Suprapubic skin (tissue), 3 donors: Measurements from ENCODE around the gene C1orf35.

Experiments used
- POLR2A ChIP-seq, 2 donors: fragments of 450-650 bp; IDR thresholded peaks; one replicate each; pipeline ENCODE4 v1.6.1; 2017; ENCODE audit warnings: antibody characterized with exemption in 2 of 2, mild to moderate bottlenecking in 2 of 2, moderate library complexity in 2 of 2
- TF ChIP-seq, protein P1 (sequence below), 2 donors: fragments of 200-600 bp in 1 of 2; fragments of 450-650 bp in 1 of 2; sonication (generic) in 1 of 2; IDR thresholded peaks; one replicate each; pipeline ENCODE4 v1.5.1; 2016 to 2019; ENCODE audit warnings: antibody characterized with exemption in 2 of 2, mild to moderate bottlenecking in 1 of 2, moderate library complexity in 1 of 2

- no peak for TF ChIP-seq POLR2A (IDR thresholded peaks at IDR 0.05)
- TF ChIP-seq, protein P1, sequence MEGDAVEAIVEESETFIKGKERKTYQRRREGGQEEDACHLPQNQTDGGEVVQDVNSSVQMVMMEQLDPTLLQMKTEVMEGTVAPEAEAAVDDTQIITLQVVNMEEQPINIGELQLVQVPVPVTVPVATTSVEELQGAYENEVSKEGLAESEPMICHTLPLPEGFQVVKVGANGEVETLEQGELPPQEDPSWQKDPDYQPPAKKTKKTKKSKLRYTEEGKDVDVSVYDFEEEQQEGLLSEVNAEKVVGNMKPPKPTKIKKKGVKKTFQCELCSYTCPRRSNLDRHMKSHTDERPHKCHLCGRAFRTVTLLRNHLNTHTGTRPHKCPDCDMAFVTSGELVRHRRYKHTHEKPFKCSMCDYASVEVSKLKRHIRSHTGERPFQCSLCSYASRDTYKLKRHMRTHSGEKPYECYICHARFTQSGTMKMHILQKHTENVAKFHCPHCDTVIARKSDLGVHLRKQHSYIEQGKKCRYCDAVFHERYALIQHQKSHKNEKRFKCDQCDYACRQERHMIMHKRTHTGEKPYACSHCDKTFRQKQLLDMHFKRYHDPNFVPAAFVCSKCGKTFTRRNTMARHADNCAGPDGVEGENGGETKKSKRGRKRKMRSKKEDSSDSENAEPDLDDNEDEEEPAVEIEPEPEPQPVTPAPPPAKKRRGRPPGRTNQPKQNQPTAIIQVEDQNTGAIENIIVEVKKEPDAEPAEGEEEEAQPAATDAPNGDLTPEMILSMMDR (IDR thresholded peaks at IDR 0.05): no peak
Measured at GRCh38 chr1:228083871-228084278, 19.2 kb downstream of the C1orf35 start.
